H9 (cell line): ENCODE measurements around the gene YEATS2. TPM values are rescaled to one million over a fixed set of nuclear protein-coding genes. Genes with fewer than 3 reads are reported as not detected.

ENCODE experiments used
- DNase-seq: peaks from one replicate; pipeline ENCODE4 v3.0.0-alpha.2; 2017
- H2AFZ ChIP-seq: one replicate; pipeline ENCODE4 v1.6.1; 2013; ENCODE audit warnings: mild to moderate bottlenecking, low read length, control low read depth, moderate library complexity
- H2AK5ac ChIP-seq: 2 replicates; pipeline ENCODE4 v1.6.1; 2013; ENCODE audit warnings: low read length, control low read depth, mixed read lengths; ENCODE audit not compliant: insufficient read length
- H2BK120ac ChIP-seq: one replicate; pipeline ENCODE4 v1.6.1; 2013; ENCODE audit warnings: low read depth, mild to moderate bottlenecking, low read length, control low read depth, inconsistent platforms; ENCODE audit not compliant: poor library complexity, severe bottlenecking
- H2BK12ac ChIP-seq: 2 replicates; pipeline ENCODE4 v1.6.1; 2013; ENCODE audit warnings: low read length, control low read depth, mixed read lengths, low read depth; ENCODE audit not compliant: insufficient read length
- H2BK15ac ChIP-seq: 2 replicates; pipeline ENCODE4 v1.6.1; 2013; ENCODE audit warnings: low read depth, low read length, control low read depth
- H2BK20ac ChIP-seq: one replicate; pipeline ENCODE4 v1.6.1; 2013; ENCODE audit warnings: low read depth, mild to moderate bottlenecking, low read length, control low read depth, inconsistent platforms; ENCODE audit not compliant: poor library complexity, severe bottlenecking
- H2BK5ac ChIP-seq: 2 replicates; pipeline ENCODE4 v1.6.1; 2013; ENCODE audit warnings: low read length, control low read depth, mixed read lengths; ENCODE audit not compliant: insufficient read length
- H3K14ac ChIP-seq: 2 replicates; pipeline ENCODE4 v1.6.1; 2013; ENCODE audit warnings: low read length, control low read depth; ENCODE audit not compliant: insufficient read depth
- H3K18ac ChIP-seq: 2 replicates; pipeline ENCODE4 v1.6.1; 2013; ENCODE audit warnings: low read depth, mild to moderate bottlenecking, mixed read lengths, low read length, control low read depth; ENCODE audit not compliant: insufficient read length
- H3K23ac ChIP-seq: 2 replicates; pipeline ENCODE4 v1.6.1; 2013; ENCODE audit warnings: low read length, control low read depth, mixed read lengths, low read depth; ENCODE audit not compliant: insufficient read length
- H3K23me2 ChIP-seq: 2 replicates; pipeline ENCODE4 v1.6.1; 2013; ENCODE audit warnings: low read depth, mild to moderate bottlenecking, mixed read lengths, low read length, control low read depth; ENCODE audit not compliant: insufficient read length, poor library complexity, severe bottlenecking
- H3K27ac ChIP-seq: 2 replicates; pipeline ENCODE4 v1.5.1; 2013; ENCODE audit warnings: low read length, control low read depth, mixed read lengths, low read depth; ENCODE audit not compliant: insufficient read length
- H3K27me3 ChIP-seq: 2 replicates; pipeline ENCODE4 v1.6.1; 2013; ENCODE audit warnings: low read length, control low read depth, inconsistent platforms; ENCODE audit not compliant: insufficient read depth
- H3K4ac ChIP-seq: 2 replicates; pipeline ENCODE4 v1.6.1; 2013; ENCODE audit warnings: low read depth, mild to moderate bottlenecking, control low read depth, inconsistent platforms, low read length, moderate library complexity
- H3K4me1 ChIP-seq: 2 replicates; pipeline ENCODE4 v1.6.1; 2013; ENCODE audit warnings: low read length, control low read depth, inconsistent platforms; ENCODE audit not compliant: insufficient read depth
- H3K4me2 ChIP-seq: 2 replicates; pipeline ENCODE4 v1.6.1; 2013; ENCODE audit warnings: low read length, control low read depth, mixed read lengths; ENCODE audit not compliant: insufficient read length, insufficient read depth
- H3K56ac ChIP-seq: 2 replicates; pipeline ENCODE4 v1.6.1; 2013; ENCODE audit warnings: low read depth, mild to moderate bottlenecking, mixed read lengths, low read length, control low read depth; ENCODE audit not compliant: insufficient read length
- H3K79me1 ChIP-seq: 2 replicates; pipeline ENCODE4 v1.6.1; 2013; ENCODE audit warnings: low read depth, mild to moderate bottlenecking, moderate library complexity, low read length, control low read depth, inconsistent platforms; ENCODE audit not compliant: insufficient read depth, poor library complexity, severe bottlenecking
- H3K79me2 ChIP-seq: 2 replicates; pipeline ENCODE4 v1.6.1; 2013; ENCODE audit warnings: low read length, control low read depth, inconsistent platforms; ENCODE audit not compliant: insufficient read depth
- H3K9ac ChIP-seq: 2 replicates; pipeline ENCODE4 v1.6.1; 2013; ENCODE audit warnings: low read length, control low read depth, mixed read lengths; ENCODE audit not compliant: insufficient read length; ENCODE audit errors: extremely low read depth
- H3K9me3 ChIP-seq: one replicate; pipeline ENCODE4 v1.6.1; 2013; ENCODE audit warnings: low read depth, low read length, inconsistent platforms; ENCODE audit not compliant: control insufficient read depth
- H3T11ph ChIP-seq: one replicate; pipeline ENCODE4 v1.6.1; 2013; ENCODE audit warnings: mild to moderate bottlenecking, low read length, control low read depth, inconsistent platforms
- H4K20me1 ChIP-seq: one replicate; pipeline ENCODE4 v1.6.1; 2013; ENCODE audit not compliant: control insufficient read depth, insufficient read length, insufficient read depth
- H4K5ac ChIP-seq: 2 replicates; pipeline ENCODE4 v1.6.1; 2013; ENCODE audit warnings: low read depth, mild to moderate bottlenecking, mixed read lengths, low read length, control low read depth; ENCODE audit not compliant: insufficient read length
- H4K8ac ChIP-seq: replicated peaks from 2 replicates; pipeline ENCODE4 v1.6.1; 2013; ENCODE audit warnings: low read length, control low read depth, mixed read lengths, low read depth; ENCODE audit not compliant: insufficient read length
- H4K91ac ChIP-seq: 2 replicates; pipeline ENCODE4 v1.6.1; 2013; ENCODE audit warnings: low read depth, mild to moderate bottlenecking, moderate library complexity, mixed read lengths, low read length, control low read depth; ENCODE audit not compliant: insufficient read length
- H3K27ac Mint-ChIP-seq, 3 experiments: 2 replicates in 2 of 3; 3 replicates in 1 of 3; pipeline ENCODE4 v1.8.0; 2020 to 2021; ENCODE audit warnings: mixed read lengths in 3 of 3, mild to moderate bottlenecking in 1 of 3, moderate library complexity in 1 of 3
- H3K27me3 Mint-ChIP-seq: 2 replicates; pipeline ENCODE4 v1.8.0; 2021; ENCODE audit warnings: low read depth, mild to moderate bottlenecking, moderate library complexity, mixed read lengths
- H3K36me3 Mint-ChIP-seq, 3 experiments: 2 replicates in 2 of 3; 3 replicates in 1 of 3; pipeline ENCODE4 v1.8.0; 2020 to 2021; ENCODE audit warnings: low read depth in 3 of 3, mixed read lengths in 3 of 3; ENCODE audit not compliant: insufficient read depth in 1 of 3
- H3K4me1 Mint-ChIP-seq, 2 experiments: 2 replicates each; pipeline ENCODE4 v1.8.0; 2020; ENCODE audit warnings: mixed read lengths in 2 of 2
- H3K4me3 Mint-ChIP-seq, 2 experiments: 2 replicates in 1 of 2; 3 replicates in 1 of 2; pipeline ENCODE4 v1.8.0; 2020 to 2021; ENCODE audit warnings: mild to moderate bottlenecking in 2 of 2, mixed read lengths in 2 of 2, moderate library complexity in 1 of 2
- H3K9me3 Mint-ChIP-seq, 2 experiments: 2 replicates in 1 of 2; 3 replicates in 1 of 2; pipeline ENCODE4 v1.8.0; 2020; ENCODE audit warnings: mild to moderate bottlenecking in 2 of 2, mixed read lengths in 2 of 2, moderate library complexity in 1 of 2
- CTCF ChIP-seq: fragments of 200-600 bp; sonication (generic); conservative IDR thresholded peaks from 3 replicates; pipeline ENCODE4 v1.8.0; 2021; ENCODE audit warnings: antibody characterized with exemption, mild to moderate bottlenecking
- WGBS: extraction: QIAGEN DNeasy Blood & Tissue Kit; methylation state at CpG from one replicate; pipeline ENCODE4 v1.1.7; 2013; ENCODE audit warnings: missing lambda C conversion rate, low lambda C conversion rate, mixed read lengths; ENCODE audit not compliant: insufficient read length; ENCODE audit errors: extremely low coverage; 5-methylcytosine and 5-hydroxymethylcytosine counted together
- total RNA-seq: library from RNA; stranded (reverse); gene quantifications from 2 replicates; pipeline ENCODE4 v1.2.1, GENCODE V29; 2021

YEATS2 gene
- total RNA-seq, 1 experiment from 2014 or later, result 40.3 TPM

DNA sequence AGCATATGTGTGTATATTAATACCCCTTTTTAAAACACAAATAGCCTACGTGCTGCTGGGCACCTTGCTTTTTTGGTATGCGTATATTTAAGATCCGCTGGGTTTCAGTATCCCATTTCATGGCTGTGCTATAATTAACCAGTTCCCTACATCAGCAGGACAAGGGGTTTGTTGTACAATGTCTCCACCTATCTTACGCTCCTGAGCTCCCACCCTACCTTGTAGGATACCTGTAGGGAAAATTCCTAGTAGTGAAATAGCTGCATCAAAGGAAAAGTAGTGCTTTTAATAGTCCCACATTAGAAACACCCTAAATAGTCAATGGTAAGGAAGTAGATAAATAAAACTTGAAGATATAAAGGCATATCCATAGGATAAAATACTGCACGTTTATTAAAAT lies 126.4 kb downstream of the YEATS2 start:
- Mint-ChIP-seq H3K4me1 (peaks cover 24 to 25% of the 10 kb centered on the region in 2 experiments), H3K27ac (no peak overlapping the region), H3K9me3 (no peaks in the 10 kb centered on the region), H3K36me3 (peaks cover 0 to 12% (median under 1%) of the 10 kb centered on the region in 3 experiments; a peak in 5 of 7 replicates), H3K27me3 (peaks cover 9% of the 10 kb centered on the region), H3K4me3 (peak overlapping the region; percentile 70 to 84)
- H2BK15ac ChIP-seq, result no peak overlapping the region
- no peak overlapping the region for H3K27ac ChIP-seq
- no peak overlapping the region for H2BK20ac ChIP-seq
- TF ChIP-seq CTCF, result no peak; the same call in 2 of the 3 replicates
- H3K18ac ChIP-seq, result no peak overlapping the region
- no CpG with 5 or more reads among the region's 5 CpGs for WGBS
- no peak overlapping the region for H2BK5ac ChIP-seq
- no peak overlapping the region for H4K8ac ChIP-seq
- H3T11ph ChIP-seq, result no peak overlapping the region
- no peak overlapping the region for H2BK12ac ChIP-seq
- H3K9me3 ChIP-seq, result no peaks in the 10 kb centered on the region
- no peak overlapping the region for H3K56ac ChIP-seq
- no peak overlapping the region for H4K5ac ChIP-seq
- H2AK5ac ChIP-seq, result no peak overlapping the region
- H3K9ac ChIP-seq, result no peak overlapping the region
- no peaks in the 10 kb centered on the region for H3K79me2 ChIP-seq
- H3K27me3 ChIP-seq, result no peaks in the 10 kb centered on the region
- no peak overlapping the region for H4K91ac ChIP-seq
- no peak overlapping the region for H2AFZ ChIP-seq
- H3K4me1 ChIP-seq, result no peaks in the 10 kb centered on the region; the same call in 1 of the 2 replicates
- H3K23me2 ChIP-seq, result peaks cover 6% of the 10 kb centered on the region
- H2BK120ac ChIP-seq, result no peak overlapping the region
- H3K4ac ChIP-seq, result no peak overlapping the region
- DNase-seq, result no peak
- no peaks in the 10 kb centered on the region for H4K20me1 ChIP-seq
- peak overlapping the region; percentile 46 for H3K4me2 ChIP-seq
- no peak overlapping the region for H3K23ac ChIP-seq
- H3K79me1 ChIP-seq, result no peaks in the 10 kb centered on the region
- no peak overlapping the region for H3K14ac ChIP-seq
